Measurements from ENCODE around the gene SLC13A5.

SLC13A5 gene

GRCh38 chr17:6686026-6686425, 27.1 kb downstream of the SLC13A5 start:
- Histone ChIP-seq H3K14ac (ENCODE audit: low read length) (no peak overlapping the region), H4K8ac (ENCODE audit: low read depth, low read length) (no peak overlapping the region), H2BK120ac (ENCODE audit: insufficient read depth, low read length, poor library complexity) (no peak overlapping the region), H3K79me1 (ENCODE audit: low read length) (no peaks in the 10 kb centered on the region), H3K27me3 (ENCODE audit: insufficient read depth, low read length) (no peaks in the 10 kb centered on the region), H3K79me2 (ENCODE audit: control insufficient read depth, insufficient read depth, low read length, poor library complexity) (no peaks in the 10 kb centered on the region), H2AK5ac (ENCODE audit: low read length) (no peak overlapping the region), H2BK12ac (ENCODE audit: low read length) (no peak overlapping the region), H4K12ac (ENCODE audit: low read depth, low read length) (no peak overlapping the region), H3K4me2 (ENCODE audit: low read length) (no peak overlapping the region), H3K36me3 (ENCODE audit: control insufficient read depth in 1 of 2, insufficient read depth in 2 of 2, low read length in 2 of 2) (no peaks in the 10 kb centered on the region), H3K27ac (ENCODE audit: low read depth, low read length) (no peak overlapping the region), H2BK5ac (ENCODE audit: low read depth, low read length, poor library complexity) (no peak overlapping the region), H2AFZ (ENCODE audit: insufficient read depth, low read length, poor library complexity) (no peak overlapping the region), H3K9me3 (ENCODE audit: insufficient read depth, low read depth, low read length) (no peaks in the 10 kb centered on the region), H3K18ac (ENCODE audit: low read length) (no peak overlapping the region), H3K4me1 (ENCODE audit: control insufficient read depth in 1 of 2, insufficient read depth in 2 of 2, low read length in 2 of 2) (no peaks in the 10 kb centered on the region), H4K91ac (ENCODE audit: low read depth, low read length) (no peak overlapping the region), H3K4me3 (ENCODE audit: low read depth, low read length) (no peak overlapping the region), H3K4ac (ENCODE audit: low read depth, low read length) (no peak overlapping the region), H3K9ac (ENCODE audit: low read length) (no peak overlapping the region), H3K23ac (ENCODE audit: low read length) (no peak overlapping the region)
- no peak for DNase-seq
- WGBS (ENCODE audit: extremely low coverage, insufficient coverage, insufficient read length), result no CpG with 5 or more reads among the region's 4 CpGs

GRCh38 chr17:6684881-6685767, 28.0 kb downstream of the SLC13A5 start:
- H2BK5ac ChIP-seq (ENCODE audit: low read depth, low read length, poor library complexity), result no peak overlapping the region
- H3K9ac ChIP-seq (ENCODE audit: low read length), result no peak overlapping the region
- no peaks in the 10 kb centered on the region for H3K36me3 ChIP-seq (ENCODE audit: control insufficient read depth in 1 of 2, insufficient read depth in 2 of 2, low read length in 2 of 2)
- H4K91ac ChIP-seq (ENCODE audit: low read depth, low read length), result no peak overlapping the region
- H3K9me3 ChIP-seq (ENCODE audit: insufficient read depth, low read depth, low read length), result no peaks in the 10 kb centered on the region
- no peak overlapping the region for H3K18ac ChIP-seq (ENCODE audit: low read length)
- H4K12ac ChIP-seq (ENCODE audit: low read depth, low read length), result no peak overlapping the region
- no peak overlapping the region for H3K27ac ChIP-seq (ENCODE audit: low read depth, low read length)
- H3K79me2 ChIP-seq (ENCODE audit: control insufficient read depth, insufficient read depth, low read length, poor library complexity), result no peaks in the 10 kb centered on the region
- no peak overlapping the region for H2AFZ ChIP-seq (ENCODE audit: insufficient read depth, low read length, poor library complexity)
- WGBS (ENCODE audit: extremely low coverage, insufficient coverage, insufficient read length), result no CpG with 5 or more reads among the region's 14 CpGs
- no peak overlapping the region for H4K8ac ChIP-seq (ENCODE audit: low read depth, low read length)
- H3K23ac ChIP-seq (ENCODE audit: low read length), result no peak overlapping the region
- no peaks in the 10 kb centered on the region for H3K27me3 ChIP-seq (ENCODE audit: insufficient read depth, low read length)
- no peak overlapping the region for H3K4me3 ChIP-seq (ENCODE audit: low read depth, low read length)
- H3K4ac ChIP-seq (ENCODE audit: low read depth, low read length), result no peak overlapping the region
- H3K79me1 ChIP-seq (ENCODE audit: low read length), result no peaks in the 10 kb centered on the region
- no peak overlapping the region for H3K14ac ChIP-seq (ENCODE audit: low read length)
- H2BK120ac ChIP-seq (ENCODE audit: insufficient read depth, low read length, poor library complexity), result no peak overlapping the region
- H2AK5ac ChIP-seq (ENCODE audit: low read length), result no peak overlapping the region
- DNase-seq, result no peak
- no peaks in the 10 kb centered on the region for H3K4me1 ChIP-seq (ENCODE audit: control insufficient read depth in 1 of 2, insufficient read depth in 2 of 2, low read length in 2 of 2)
- H2BK12ac ChIP-seq (ENCODE audit: low read length), result no peak overlapping the region
- H3K4me2 ChIP-seq (ENCODE audit: low read length), result no peak overlapping the region

- no CpG with 5 or more reads among the region's 7 CpGs for WGBS (ENCODE audit: extremely low coverage, insufficient coverage, insufficient read length)
- Histone ChIP-seq H3K4me2 (ENCODE audit: low read length) (no peak overlapping the region), H3K4me1 (ENCODE audit: control insufficient read depth in 1 of 2, insufficient read depth in 2 of 2, low read length in 2 of 2) (no peaks in the 10 kb centered on the region), H4K91ac (ENCODE audit: low read depth, low read length) (no peak overlapping the region), H3K79me2 (ENCODE audit: control insufficient read depth, insufficient read depth, low read length, poor library complexity) (no peaks in the 10 kb centered on the region), H3K27me3 (ENCODE audit: insufficient read depth, low read length) (no peaks in the 10 kb centered on the region), H4K12ac (ENCODE audit: low read depth, low read length) (no peak overlapping the region), H2BK120ac (ENCODE audit: insufficient read depth, low read length, poor library complexity) (no peak overlapping the region), H4K8ac (ENCODE audit: low read depth, low read length) (no peak overlapping the region), H3K4ac (ENCODE audit: low read depth, low read length) (no peak overlapping the region), H2AFZ (ENCODE audit: insufficient read depth, low read length, poor library complexity) (no peak overlapping the region), H2BK5ac (ENCODE audit: low read depth, low read length, poor library complexity) (no peak overlapping the region), H3K79me1 (ENCODE audit: low read length) (no peaks in the 10 kb centered on the region), H3K14ac (ENCODE audit: low read length) (no peak overlapping the region), H3K36me3 (ENCODE audit: control insufficient read depth in 1 of 2, insufficient read depth in 2 of 2, low read length in 2 of 2) (no peaks in the 10 kb centered on the region), H3K18ac (ENCODE audit: low read length) (no peak overlapping the region), H3K23ac (ENCODE audit: low read length) (no peak overlapping the region), H3K9me3 (ENCODE audit: insufficient read depth, low read depth, low read length) (no peaks in the 10 kb centered on the region), H3K27ac (ENCODE audit: low read depth, low read length) (no peak overlapping the region), H2AK5ac (ENCODE audit: low read length) (no peak overlapping the region), H2BK12ac (ENCODE audit: low read length) (no peak overlapping the region), H3K9ac (ENCODE audit: low read length) (no peak overlapping the region), H3K4me3 (ENCODE audit: low read depth, low read length) (no peak overlapping the region)
- no peak for DNase-seq
Measured at GRCh38 chr17:6684460-6684783, 28.7 kb downstream of the SLC13A5 start.

- Histone ChIP-seq H2BK12ac (ENCODE audit: low read length) (no peak overlapping the region), H4K8ac (ENCODE audit: low read depth, low read length) (no peak overlapping the region), H3K9ac (ENCODE audit: low read length) (no peak overlapping the region), H3K4me1 (ENCODE audit: control insufficient read depth in 1 of 2, insufficient read depth in 2 of 2, low read length in 2 of 2) (no peaks in the 10 kb centered on the region), H2BK5ac (ENCODE audit: low read depth, low read length, poor library complexity) (no peak overlapping the region), H4K12ac (ENCODE audit: low read depth, low read length) (no peak overlapping the region), H3K4ac (ENCODE audit: low read depth, low read length) (no peak overlapping the region), H3K23ac (ENCODE audit: low read length) (no peak overlapping the region), H3K4me3 (ENCODE audit: low read depth, low read length) (no peak overlapping the region), H3K18ac (ENCODE audit: low read length) (no peak overlapping the region), H3K9me3 (ENCODE audit: insufficient read depth, low read depth, low read length) (no peaks in the 10 kb centered on the region), H3K27me3 (ENCODE audit: insufficient read depth, low read length) (no peaks in the 10 kb centered on the region), H3K36me3 (ENCODE audit: control insufficient read depth in 1 of 2, insufficient read depth in 2 of 2, low read length in 2 of 2) (no peaks in the 10 kb centered on the region), H3K14ac (ENCODE audit: low read length) (no peak overlapping the region), H3K79me2 (ENCODE audit: control insufficient read depth, insufficient read depth, low read length, poor library complexity) (no peaks in the 10 kb centered on the region), H4K91ac (ENCODE audit: low read depth, low read length) (no peak overlapping the region), H2AK5ac (ENCODE audit: low read length) (no peak overlapping the region), H2BK120ac (ENCODE audit: insufficient read depth, low read length, poor library complexity) (no peak overlapping the region), H3K4me2 (ENCODE audit: low read length) (no peak overlapping the region), H3K79me1 (ENCODE audit: low read length) (no peaks in the 10 kb centered on the region), H3K27ac (ENCODE audit: low read depth, low read length) (no peak overlapping the region), H2AFZ (ENCODE audit: insufficient read depth, low read length, poor library complexity) (no peak overlapping the region)
- no peak for DNase-seq
- no CpG with 5 or more reads among the region's 3 CpGs for WGBS (ENCODE audit: extremely low coverage, insufficient coverage, insufficient read length)
Measured at GRCh38 chr17:6683730-6684459, 29.3 kb downstream of the SLC13A5 start.

Measured in trophoblast cell (in vitro differentiated cells and primary cell).